Mesothelial cell of epicardium (in vitro differentiated cells): ENCODE data around the gene TRIM45. TPM values are rescaled to one million over a fixed set of nuclear protein-coding genes. Genes with fewer than 3 reads are reported as not detected.

Experiments
- DNase-seq, 2 experiments: peaks; one replicate each; pipeline ENCODE4 v3.0.0; 2021; ENCODE audit warnings: low spot score in 2 of 2; ENCODE audit not compliant: unreplicated experiment in 2 of 2
- H3K27ac Mint-ChIP-seq: 2 replicates; pipeline ENCODE4 v1.8.0; 2021; ENCODE audit warnings: mixed read lengths
- H3K27me3 Mint-ChIP-seq: 2 replicates; pipeline ENCODE4 v1.8.0; 2021; ENCODE audit warnings: low read depth, mixed read lengths
- H3K36me3 Mint-ChIP-seq: 2 replicates; pipeline ENCODE4 v1.8.0; 2021; ENCODE audit warnings: mixed read lengths
- H3K4me1 Mint-ChIP-seq: 2 replicates; pipeline ENCODE4 v1.8.0; 2021; ENCODE audit warnings: mixed read lengths
- H3K4me3 Mint-ChIP-seq: 2 replicates; pipeline ENCODE4 v1.8.0; 2021; ENCODE audit warnings: mild to moderate bottlenecking, moderate library complexity, mixed read lengths
- H3K9me3 Mint-ChIP-seq: 2 replicates; pipeline ENCODE4 v1.8.0; 2021; ENCODE audit warnings: mixed read lengths
- CTCF ChIP-seq: fragments of 200-600 bp; sonication (generic); IDR thresholded peaks from one replicate; pipeline ENCODE4 v1.5.0; 2021; ENCODE audit warnings: antibody characterized with exemption; ENCODE audit not compliant: unreplicated experiment
- total RNA-seq: library from RNA; stranded (reverse); gene quantifications from 3 replicates; pipeline ENCODE4 v1.2.1, GENCODE V29; 2021

The TRIM45 gene
- total RNA-seq, 1 donor from 2014 or later, result 40.0 TPM

DNA sequence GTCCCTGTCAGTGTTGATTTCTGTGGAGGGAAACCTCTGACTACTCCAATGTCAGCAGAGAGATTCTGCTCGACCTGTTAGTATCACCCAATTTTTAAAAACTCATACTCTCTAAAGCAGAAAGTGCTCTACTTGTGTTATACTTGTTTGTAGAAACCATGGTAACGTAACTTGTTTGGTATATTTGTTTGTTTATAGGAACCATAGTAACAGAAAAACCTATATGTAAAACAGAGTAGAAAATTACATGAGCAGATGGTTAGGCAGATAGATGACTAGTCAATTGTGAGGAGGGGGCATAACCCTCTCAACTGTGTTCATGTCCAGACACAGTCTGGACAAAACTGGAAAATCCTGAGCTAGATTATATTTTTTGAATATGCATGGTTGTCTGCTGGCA lies 6.7 kb downstream of the TRIM45 start:
- TF ChIP-seq CTCF, result no peak
- Mint-ChIP-seq H3K4me3 (no peak overlapping the region), H3K4me1 (peaks cover 20% of the 10 kb centered on the region), H3K9me3 (no peaks in the 10 kb centered on the region), H3K27ac (no peak overlapping the region), H3K27me3 (no peaks in the 10 kb centered on the region), H3K36me3 (peaks cover 53% of the 10 kb centered on the region)
- no peak for DNase-seq

GRCh38 chr1:117113199-117113598 lies 8.3 kb downstream of the TRIM45 start:
- Mint-ChIP-seq H3K4me3 (no peak overlapping the region), H3K27me3 (no peaks in the 10 kb centered on the region), H3K9me3 (no peaks in the 10 kb centered on the region), H3K36me3 (peaks cover 66% of the 10 kb centered on the region), H3K27ac (no peak overlapping the region), H3K4me1 (peaks cover 18% of the 10 kb centered on the region)
- no peak for DNase-seq
- no peak for TF ChIP-seq CTCF

DNA sequence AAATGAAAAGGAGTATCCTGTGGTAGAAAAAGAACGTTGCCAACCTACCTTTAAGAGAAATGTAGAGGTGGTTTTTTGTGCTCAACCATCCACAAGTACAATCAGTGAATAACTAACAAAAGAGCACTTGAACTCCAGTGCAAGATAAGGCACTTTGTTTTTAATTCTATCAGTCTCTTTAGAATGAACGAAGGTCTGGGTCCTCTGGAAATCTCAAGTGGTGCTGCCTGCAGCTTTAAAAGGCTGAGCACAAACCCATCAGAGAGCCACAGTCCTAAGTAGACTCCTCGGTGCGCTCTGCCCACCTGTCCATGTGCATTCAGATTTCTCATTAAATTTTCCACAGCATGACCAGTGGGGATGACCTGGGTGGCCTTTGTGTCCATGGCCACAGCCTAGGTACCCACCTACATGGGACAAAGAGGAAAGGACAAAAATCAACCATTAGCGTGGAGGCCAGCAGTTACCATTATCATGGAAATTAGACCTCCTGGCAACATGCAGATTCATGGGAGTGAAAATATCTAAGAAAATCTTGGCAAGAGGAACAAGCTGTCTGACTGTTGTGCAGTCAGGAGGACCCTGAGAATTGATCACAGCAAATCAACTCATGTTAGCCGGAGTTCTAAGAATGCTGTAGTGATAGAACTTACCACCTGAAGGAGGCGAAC lies 9.4 kb downstream of the TRIM45 start:
- peaks cover 11% of the 10 kb centered on the region for H3K4me1 Mint-ChIP-seq
- no peaks in the 10 kb centered on the region for H3K27me3 Mint-ChIP-seq
- H3K4me3 Mint-ChIP-seq, result no peak overlapping the region
- H3K9me3 Mint-ChIP-seq, result no peaks in the 10 kb centered on the region
- peak overlapping the region; percentile 70 for H3K27ac Mint-ChIP-seq
- no peak for DNase-seq
- no peak for TF ChIP-seq CTCF
- H3K36me3 Mint-ChIP-seq, result peaks cover 67% of the 10 kb centered on the region

DNA sequence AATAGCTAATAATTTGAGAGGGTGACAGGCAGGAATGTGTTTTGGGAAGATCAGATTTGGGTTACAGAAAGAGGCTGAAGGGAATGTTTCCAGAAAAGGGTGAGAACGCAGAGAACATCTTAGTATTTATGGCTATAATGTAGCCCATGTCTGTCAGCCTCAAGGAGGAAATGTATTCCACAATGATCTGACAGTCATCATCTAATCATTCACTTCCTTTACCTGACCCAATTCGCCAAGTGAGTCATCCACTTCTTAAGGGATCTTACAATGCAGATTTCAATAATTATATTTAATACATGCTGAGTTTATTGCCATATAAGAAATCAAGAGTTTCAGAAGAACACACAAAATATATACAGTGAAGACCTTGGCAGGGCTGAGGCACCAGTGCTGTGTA lies 10.8 kb downstream of the TRIM45 start:
- no peak overlapping the region for H3K4me3 Mint-ChIP-seq
- DNase-seq, result no peak
- no peaks in the 10 kb centered on the region for H3K9me3 Mint-ChIP-seq
- TF ChIP-seq CTCF, result no peak
- no peaks in the 10 kb centered on the region for H3K27me3 Mint-ChIP-seq
- H3K36me3 Mint-ChIP-seq, result peaks cover 68% of the 10 kb centered on the region
- H3K4me1 Mint-ChIP-seq, result peaks cover 3% of the 10 kb centered on the region
- no peak overlapping the region for H3K27ac Mint-ChIP-seq

DNA sequence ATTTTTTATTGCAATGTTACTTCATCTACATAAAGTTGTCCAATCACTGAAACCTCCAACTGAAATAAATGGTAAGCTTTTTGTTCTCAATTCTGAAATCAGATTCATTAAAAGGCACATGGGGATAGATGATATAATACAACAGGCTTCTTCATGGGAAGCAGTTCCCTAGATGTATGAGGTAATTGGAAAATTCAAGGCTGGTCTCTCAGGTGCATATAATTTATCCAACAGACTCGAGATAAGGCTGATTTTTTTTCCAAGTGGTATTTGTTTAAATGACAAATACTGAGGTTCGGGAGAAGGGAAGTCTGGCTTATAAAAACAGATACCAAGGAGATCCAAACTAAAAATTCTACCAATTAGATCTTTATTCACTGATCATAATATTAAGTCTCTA lies 14.2 kb downstream of the TRIM45 start:
- H3K27ac Mint-ChIP-seq, result no peak overlapping the region
- no peaks in the 10 kb centered on the region for H3K27me3 Mint-ChIP-seq
- peaks cover 64% of the 10 kb centered on the region for H3K36me3 Mint-ChIP-seq
- no peak for TF ChIP-seq CTCF
- no peak overlapping the region for H3K4me3 Mint-ChIP-seq
- H3K9me3 Mint-ChIP-seq, result no peaks in the 10 kb centered on the region
- peaks cover 3% of the 10 kb centered on the region for H3K4me1 Mint-ChIP-seq
- DNase-seq, result no peak

GRCh38 chr1:117106478-117106877 lies 15.1 kb downstream of the TRIM45 start:
- Mint-ChIP-seq H3K27ac (no peak overlapping the region), H3K9me3 (no peaks in the 10 kb centered on the region), H3K36me3 (peaks cover 64% of the 10 kb centered on the region), H3K4me1 (peaks cover 3% of the 10 kb centered on the region), H3K4me3 (no peak overlapping the region), H3K27me3 (no peaks in the 10 kb centered on the region)
- TF ChIP-seq CTCF, result no peak
- no peak for DNase-seq
